ENCODE data around the gene DSC3. TPM values are rescaled to one million over a fixed set of nuclear protein-coding genes. Genes with fewer than 3 reads are reported as not detected.
"Not testable (repeated sequence)": the region's sequence is repeated elsewhere in the genome, so short reads cannot be mapped to it uniquely, and the experiment has no call there.

The DSC3 gene
- total RNA-seq, 1 experiment from 2014 or later = 4.5 TPM

DNA sequence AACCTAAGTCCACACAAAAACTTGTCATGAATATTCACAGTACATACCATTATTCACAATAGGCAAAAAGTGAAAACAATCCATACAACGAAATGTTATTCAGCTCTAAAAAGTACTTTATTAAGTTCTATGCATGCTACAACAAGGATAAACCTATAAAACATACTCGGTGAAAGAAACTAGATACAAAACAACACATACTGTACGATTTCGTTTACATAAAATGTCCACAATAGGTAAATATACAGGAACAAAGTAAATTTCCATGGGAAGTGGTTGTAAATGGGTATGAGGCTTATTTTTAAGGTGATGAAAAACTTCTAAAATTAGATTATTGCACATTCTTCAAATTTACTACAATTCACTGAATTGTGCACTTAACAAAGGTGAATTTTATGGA lies 8.0 kb downstream of the DSC3 start:
- POLR2A ChIA-PET = no interaction called here
- no peak for DNase-seq
- no peaks in the 10 kb centered on the region for H3K27me3 Mint-ChIP-seq (ENCODE audit: insufficient read depth, unreplicated experiment)
- H3K9me3 ChIP-seq = no peaks in the 10 kb centered on the region
- H3K4me3 ChIP-seq (ENCODE audit: low read depth, low read length) = no peak overlapping the region
- peaks cover 8% of the 10 kb centered on the region for H3K4me1 Mint-ChIP-seq (ENCODE audit: low read depth, unreplicated experiment)
- H3K4me1 ChIP-seq = 0 out of 2 replicates have a peak, but pooled peaks cover 4% of the 10 kb centered on the region
- no peaks in the 10 kb centered on the region for H3K36me3 Mint-ChIP-seq (ENCODE audit: insufficient read depth, unreplicated experiment)
- TF ChIP-seq, protein P1, sequence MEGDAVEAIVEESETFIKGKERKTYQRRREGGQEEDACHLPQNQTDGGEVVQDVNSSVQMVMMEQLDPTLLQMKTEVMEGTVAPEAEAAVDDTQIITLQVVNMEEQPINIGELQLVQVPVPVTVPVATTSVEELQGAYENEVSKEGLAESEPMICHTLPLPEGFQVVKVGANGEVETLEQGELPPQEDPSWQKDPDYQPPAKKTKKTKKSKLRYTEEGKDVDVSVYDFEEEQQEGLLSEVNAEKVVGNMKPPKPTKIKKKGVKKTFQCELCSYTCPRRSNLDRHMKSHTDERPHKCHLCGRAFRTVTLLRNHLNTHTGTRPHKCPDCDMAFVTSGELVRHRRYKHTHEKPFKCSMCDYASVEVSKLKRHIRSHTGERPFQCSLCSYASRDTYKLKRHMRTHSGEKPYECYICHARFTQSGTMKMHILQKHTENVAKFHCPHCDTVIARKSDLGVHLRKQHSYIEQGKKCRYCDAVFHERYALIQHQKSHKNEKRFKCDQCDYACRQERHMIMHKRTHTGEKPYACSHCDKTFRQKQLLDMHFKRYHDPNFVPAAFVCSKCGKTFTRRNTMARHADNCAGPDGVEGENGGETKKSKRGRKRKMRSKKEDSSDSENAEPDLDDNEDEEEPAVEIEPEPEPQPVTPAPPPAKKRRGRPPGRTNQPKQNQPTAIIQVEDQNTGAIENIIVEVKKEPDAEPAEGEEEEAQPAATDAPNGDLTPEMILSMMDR (IDR thresholded peaks at IDR 0.05; ENCODE audit: insufficient read depth in 1 of 2, low read depth in 1 of 2, low read length in 1 of 2, severe bottlenecking in 1 of 2, unreplicated experiment in 1 of 2) = no peak
- H3K27ac Mint-ChIP-seq (ENCODE audit: unreplicated experiment) = no peak overlapping the region
- BruUV-seq (replicated peaks) = no TSS peak
- CTCF ChIA-PET = no interaction called here
- no peaks in the 10 kb centered on the region for H3K36me3 ChIP-seq (ENCODE audit: control insufficient read depth, insufficient read depth, low read length)
- no peak overlapping the region for H3K4me3 Mint-ChIP-seq (ENCODE audit: unreplicated experiment)
- H3K9me3 Mint-ChIP-seq (ENCODE audit: unreplicated experiment) = no peaks in the 10 kb centered on the region
- intact Hi-C loops (cut with micrococcal nuclease; ENCODE audit: unreplicated experiment) = no loop called here
- no peaks in the 10 kb centered on the region for H3K27me3 ChIP-seq (replicated peaks; ENCODE audit: control insufficient read depth, insufficient read depth, low read length)

DNA sequence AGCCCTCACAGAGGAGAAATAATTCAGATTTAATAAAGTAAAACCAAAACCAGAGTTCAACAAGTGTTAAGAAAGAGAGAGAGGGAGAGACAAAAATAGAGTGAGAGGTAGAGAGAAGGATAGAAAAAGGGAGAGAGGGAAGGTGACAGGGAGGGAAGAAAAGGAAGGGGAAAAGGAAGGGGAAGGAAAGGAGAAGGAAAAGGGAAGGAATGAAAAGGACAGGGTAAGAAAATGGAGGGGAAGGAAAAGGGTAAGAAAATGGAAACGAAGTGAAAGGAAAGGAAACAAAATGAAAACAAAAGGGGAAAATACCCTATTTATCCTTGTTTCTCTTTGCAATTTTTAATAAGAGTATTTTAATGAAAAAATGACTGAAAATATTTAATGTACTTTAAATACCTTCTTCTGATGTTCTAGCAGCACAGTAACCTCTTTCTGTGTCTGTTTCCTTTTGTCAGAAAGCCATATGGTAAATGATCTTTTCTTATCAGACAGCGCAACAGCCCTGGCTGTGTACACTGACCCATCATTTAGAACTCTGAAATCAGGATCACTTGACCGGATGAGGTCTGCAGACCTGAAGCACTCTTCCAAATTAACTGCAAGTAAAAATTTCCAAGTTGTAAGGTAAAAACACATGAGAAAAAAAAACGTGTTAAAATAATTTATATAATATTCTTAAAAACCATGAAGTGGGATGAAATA lies 11.8 kb downstream of the DSC3 start:
- Mint-ChIP-seq H3K27me3 (ENCODE audit: insufficient read depth, unreplicated experiment) (no peaks in the 10 kb centered on the region), H3K36me3 (ENCODE audit: insufficient read depth, unreplicated experiment) (no peaks in the 10 kb centered on the region), H3K4me3 (ENCODE audit: unreplicated experiment) (no peak overlapping the region), H3K4me1 (ENCODE audit: low read depth, unreplicated experiment) (peaks cover 8% of the 10 kb centered on the region), H3K9me3 (ENCODE audit: unreplicated experiment) (no peaks in the 10 kb centered on the region), H3K27ac (ENCODE audit: unreplicated experiment) (no peak overlapping the region)
- no peaks in the 10 kb centered on the region for H3K4me1 ChIP-seq
- no peaks in the 10 kb centered on the region for H3K36me3 ChIP-seq (ENCODE audit: control insufficient read depth, insufficient read depth, low read length)
- intact Hi-C loops (cut with micrococcal nuclease; ENCODE audit: unreplicated experiment) = no loop called here
- H3K9me3 ChIP-seq = no peaks in the 10 kb centered on the region
- ChIA-PET CTCF (no interaction called here), POLR2A (no interaction called here)
- BruUV-seq (replicated peaks) = no TSS peak
- H3K4me3 ChIP-seq (ENCODE audit: low read depth, low read length) = no peak overlapping the region
- TF ChIP-seq, protein P1 (IDR thresholded peaks at IDR 0.05; ENCODE audit: insufficient read depth in 1 of 2, low read depth in 1 of 2, low read length in 1 of 2, severe bottlenecking in 1 of 2, unreplicated experiment in 1 of 2) = no peak
- no peak for DNase-seq
- no peaks in the 10 kb centered on the region for H3K27me3 ChIP-seq (replicated peaks; ENCODE audit: control insufficient read depth, insufficient read depth, low read length)

GRCh38 chr18:31015715-31016434 lies 26.7 kb downstream of the DSC3 start:
- Histone ChIP-seq H3K4me3 (ENCODE audit: low read depth, low read length) (no peak overlapping the region), H3K36me3 (ENCODE audit: control insufficient read depth, insufficient read depth, low read length) (no peaks in the 10 kb centered on the region), H3K9me3 (no peaks in the 10 kb centered on the region), H3K27me3 (replicated peaks; ENCODE audit: control insufficient read depth, insufficient read depth, low read length) (no peaks in the 10 kb centered on the region), H3K4me1 (no peaks in the 10 kb centered on the region)
- CTCF ChIA-PET = no interaction called here
- TF ChIP-seq, protein P1 (IDR thresholded peaks at IDR 0.05; ENCODE audit: insufficient read depth in 1 of 2, low read depth in 1 of 2, low read length in 1 of 2, severe bottlenecking in 1 of 2, unreplicated experiment in 1 of 2) = no peak
- Mint-ChIP-seq H3K27ac (ENCODE audit: unreplicated experiment) (no peak overlapping the region), H3K36me3 (ENCODE audit: insufficient read depth, unreplicated experiment) (no peaks in the 10 kb centered on the region), H3K4me3 (ENCODE audit: unreplicated experiment) (no peak overlapping the region), H3K4me1 (ENCODE audit: low read depth, unreplicated experiment) (no peaks in the 10 kb centered on the region), H3K9me3 (ENCODE audit: unreplicated experiment) (no peaks in the 10 kb centered on the region), H3K27me3 (ENCODE audit: insufficient read depth, unreplicated experiment) (no peaks in the 10 kb centered on the region)
- DNase-seq = no peak
- BruUV-seq (replicated peaks) = no TSS peak
- POLR2A ChIA-PET = no interaction called here
- intact Hi-C loops (cut with micrococcal nuclease; ENCODE audit: unreplicated experiment) = no loop called here

DNA sequence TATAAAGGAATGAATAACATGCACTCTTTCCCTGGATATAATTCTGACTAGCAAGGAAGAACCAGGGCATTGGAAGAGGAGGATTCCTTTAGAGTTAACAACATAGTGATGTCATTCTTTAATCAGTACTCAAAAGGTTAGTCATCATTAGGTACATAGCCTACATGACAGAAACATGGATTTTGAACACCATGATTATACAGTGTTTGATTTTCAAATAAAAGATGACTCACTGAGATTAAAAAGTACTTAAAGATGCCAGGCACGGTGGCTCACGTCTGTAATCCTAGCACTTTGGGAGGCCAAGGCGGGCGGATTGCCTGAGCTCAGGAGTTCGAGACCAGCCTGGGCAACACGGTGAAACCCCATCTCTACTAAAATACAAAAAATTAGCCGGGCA lies 31.1 kb downstream of the DSC3 start:
- CTCF ChIA-PET; H3K4me1 Mint-ChIP-seq (ENCODE audit: low read depth, unreplicated experiment); H3K36me3 Mint-ChIP-seq (ENCODE audit: insufficient read depth, unreplicated experiment); DNase-seq; intact Hi-C loops (cut with micrococcal nuclease; ENCODE audit: unreplicated experiment); H3K9me3 Mint-ChIP-seq (ENCODE audit: unreplicated experiment); BruUV-seq (replicated peaks); H3K4me1 ChIP-seq; H3K27me3 ChIP-seq (replicated peaks; ENCODE audit: control insufficient read depth, insufficient read depth, low read length); H3K27me3 Mint-ChIP-seq (ENCODE audit: insufficient read depth, unreplicated experiment); H3K4me3 Mint-ChIP-seq (ENCODE audit: unreplicated experiment); H3K4me3 ChIP-seq (ENCODE audit: low read depth, low read length); H3K27ac Mint-ChIP-seq (ENCODE audit: unreplicated experiment); POLR2A ChIA-PET; H3K36me3 ChIP-seq (ENCODE audit: control insufficient read depth, insufficient read depth, low read length); H3K9me3 ChIP-seq: not testable (repeated sequence)

Measured in Caco-2 (cell line).